CD4-positive, CD25-positive, alpha-beta regulatory T cell (primary cell): ENCODE measurements around the gene CASD1. TPM values are rescaled to one million over a fixed set of nuclear protein-coding genes. Genes with fewer than 3 reads are reported as not detected.
A peak's percentile ranks its signal among the peaks of the same experiment; 100 is the strongest.

Experiments used
- ATAC-seq, 2 donors: fragments of 150-1000 bp; cut with Tn5 transposase; one replicate each; pipeline ENCODE4 v1.10.0; 2021; ENCODE audit warnings: low read depth in 2 of 2, moderate number of reproducible peaks in 2 of 2, moderate library complexity in 1 of 2
- DNase-seq, 3 donors: peaks; one replicate each; pipeline versions ENCODE4 v3.0.0 to v3.0.0-alpha.2; 2012 to 2022; ENCODE audit warnings: mixed read lengths in 1 of 3
- H3K27ac ChIP-seq: one replicate; pipeline ENCODE4 v1.7.0; 2013; ENCODE audit warnings: mild to moderate bottlenecking, low read length; ENCODE audit not compliant: insufficient read depth, poor library complexity, severe bottlenecking
- H3K27me3 ChIP-seq: one replicate; pipeline ENCODE4 v1.7.0; 2013; ENCODE audit warnings: low read length; ENCODE audit not compliant: control insufficient read depth, insufficient read depth
- H3K36me3 ChIP-seq: one replicate; pipeline ENCODE4 v1.7.0; 2013; ENCODE audit warnings: mild to moderate bottlenecking, low read length, moderate library complexity; ENCODE audit not compliant: control insufficient read depth, insufficient read depth
- H3K4me1 ChIP-seq: 2 replicates; pipeline ENCODE4 v1.7.0; 2013; ENCODE audit warnings: mild to moderate bottlenecking, low read length; ENCODE audit not compliant: insufficient read depth, control insufficient read depth, poor library complexity, severe bottlenecking
- H3K4me3 ChIP-seq: one replicate; pipeline ENCODE4 v1.7.0; 2013; ENCODE audit warnings: low read depth, mild to moderate bottlenecking, low read length, moderate library complexity
- H3K9me3 ChIP-seq, 2 experiments: 1 replicate in 1 of 2; 2 replicates in 1 of 2; pipeline ENCODE4 v1.7.0; 2013; ENCODE audit warnings: low read length in 2 of 2, mild to moderate bottlenecking in 1 of 2, moderate library complexity in 1 of 2; ENCODE audit not compliant: control insufficient read depth in 2 of 2
- H3K27ac Mint-ChIP-seq, 3 donors: one replicate each; pipeline ENCODE4 v1.8.0; 2020 to 2022; ENCODE audit warnings: mild to moderate bottlenecking in 3 of 3, mixed read lengths in 3 of 3, moderate library complexity in 2 of 3
- H3K27me3 Mint-ChIP-seq: one replicate; pipeline ENCODE4 v1.8.0; 2022; ENCODE audit warnings: mild to moderate bottlenecking, mixed read lengths
- H3K36me3 Mint-ChIP-seq: one replicate; pipeline ENCODE4 v1.8.0; 2020; ENCODE audit warnings: mixed read lengths
- H3K4me1 Mint-ChIP-seq, 4 donors: one replicate each; pipeline ENCODE4 v1.8.0; 2020 to 2022; ENCODE audit warnings: mixed read lengths in 4 of 4, mild to moderate bottlenecking in 1 of 4
- H3K4me3 Mint-ChIP-seq, 4 donors: one replicate each; pipeline ENCODE4 v1.8.0; 2020 to 2022; ENCODE audit warnings: mild to moderate bottlenecking in 4 of 4, mixed read lengths in 4 of 4, moderate library complexity in 3 of 4
- H3K9me3 Mint-ChIP-seq, 7 donors: one replicate each; pipeline ENCODE4 v1.8.0; 2020 to 2022; ENCODE audit warnings: mixed read lengths in 7 of 7, mild to moderate bottlenecking in 3 of 7, moderate library complexity in 2 of 7
- polyA plus RNA-seq, 4 donors: library from polyadenylated mRNA; unstranded; fragments of 300-500 nt; fragmentation: Illumina TruSeq; gene quantifications; one replicate each; pipeline ENCODE4 v1.2.3, GENCODE V29; 2021
- total RNA-seq: library from RNA; stranded (reverse); gene quantifications from one replicate; pipeline ENCODE4 v1.2.3, GENCODE V29; 2022

Gene CASD1
- total and polyA plus RNA-seq, 5 donors from 2014 or later, result 7.8 to 21.8 (median 9.1) TPM

DNA sequence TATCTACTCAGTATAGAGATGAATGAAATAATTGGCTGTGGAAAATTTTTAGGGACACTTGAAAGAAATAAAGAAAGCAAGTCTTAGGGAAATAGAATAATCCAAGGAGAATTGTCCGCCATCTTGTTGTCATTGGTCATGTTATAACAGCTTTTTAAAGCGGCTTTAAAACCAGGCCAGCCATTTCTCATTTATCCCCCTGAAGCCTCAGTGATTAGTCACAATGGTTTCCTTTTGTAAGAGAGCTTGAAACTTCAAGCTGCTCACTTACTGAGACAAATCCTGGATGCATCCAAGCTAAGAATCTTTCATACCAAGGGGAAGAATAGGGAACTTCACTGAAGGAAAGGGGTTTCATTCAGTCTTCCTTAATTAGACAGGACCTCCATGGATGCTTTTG is 78.5 kb downstream of the CASD1 start:
- no peaks in the 10 kb centered on the region for H3K4me1 ChIP-seq
- H3K4me3 Mint-ChIP-seq, result no peak overlapping the region

GRCh38 chr7:94590526-94591162 is 81.0 kb downstream of the CASD1 start:
- Histone ChIP-seq H3K36me3 (no peaks in the 10 kb centered on the region), H3K27ac (no peak overlapping the region), H3K4me3 (no peak overlapping the region), H3K9me3 (no peaks in the 10 kb centered on the region), H3K4me1 (no peaks in the 10 kb centered on the region), H3K27me3 (no peaks in the 10 kb centered on the region)
- H3K9me3 Mint-ChIP-seq, result peaks cover 0 to 3% (median 0%) of the 10 kb centered on the region in 7 donors
- H3K27ac Mint-ChIP-seq, result no peak overlapping the region
- no peak overlapping the region for H3K4me3 Mint-ChIP-seq
- no peaks in the 10 kb centered on the region for H3K27me3 Mint-ChIP-seq
- no peaks in the 10 kb centered on the region for H3K4me1 Mint-ChIP-seq
- DNase-seq, result no peak
- ATAC-seq, result no peak
- H3K36me3 Mint-ChIP-seq, result peaks cover 13% of the 10 kb centered on the region

More for the DNA sequence above, 78.5 kb downstream of the CASD1 start:
- H3K4me3 ChIP-seq, result no peak overlapping the region
- Mint-ChIP-seq H3K27ac (peak overlapping the region in 1 of 3 donors; percentile 12), H3K36me3 (peaks cover 15% of the 10 kb centered on the region), H3K4me1 (no peaks in the 10 kb centered on the region), H3K27me3 (no peaks in the 10 kb centered on the region), H3K9me3 (peaks cover 0 to 3% (median 0%) of the 10 kb centered on the region in 7 donors)
- no peak overlapping the region for H3K27ac ChIP-seq
- no peak for ATAC-seq
- H3K9me3 ChIP-seq, result no peaks in the 10 kb centered on the region
- no peak for DNase-seq
- no peaks in the 10 kb centered on the region for H3K36me3 ChIP-seq
- H3K27me3 ChIP-seq, result no peaks in the 10 kb centered on the region

DNA sequence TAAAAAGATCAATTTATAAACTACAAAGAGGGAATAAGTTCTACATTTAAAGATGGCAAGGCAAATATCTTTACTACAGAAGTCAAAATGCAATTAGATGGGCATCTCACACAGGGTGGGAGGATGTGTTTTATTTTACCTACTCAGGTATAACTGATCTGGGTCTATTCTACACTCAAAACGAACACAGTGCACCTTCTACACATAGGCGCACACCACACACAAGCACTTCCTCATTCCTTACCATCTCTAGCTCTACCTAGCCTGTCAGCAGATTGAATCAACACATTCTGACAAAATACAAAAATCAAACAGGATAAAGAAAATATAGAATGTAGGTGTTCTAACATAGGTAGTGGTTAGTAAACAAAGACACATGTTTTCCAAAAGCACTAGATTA is 81.6 kb downstream of the CASD1 start:
- no peaks in the 10 kb centered on the region for H3K36me3 ChIP-seq
- ATAC-seq, result peak in 1 of 2 donors; percentile 31
- H3K36me3 Mint-ChIP-seq, result peaks cover 8% of the 10 kb centered on the region
- H3K27ac Mint-ChIP-seq, result no peak overlapping the region
- no peak overlapping the region for H3K4me3 Mint-ChIP-seq
- H3K27me3 ChIP-seq, result no peaks in the 10 kb centered on the region
- peaks cover 0 to 3% (median 0%) of the 10 kb centered on the region in 7 donors for H3K9me3 Mint-ChIP-seq
- no peak overlapping the region for H3K4me3 ChIP-seq
- no peaks in the 10 kb centered on the region for H3K4me1 Mint-ChIP-seq
- no peak overlapping the region for H3K27ac ChIP-seq
- no peak for DNase-seq
- no peaks in the 10 kb centered on the region for H3K4me1 ChIP-seq
- no peaks in the 10 kb centered on the region for H3K9me3 ChIP-seq
- no peaks in the 10 kb centered on the region for H3K27me3 Mint-ChIP-seq

GRCh38 chr7:94594882-94595281 is 85.3 kb downstream of the CASD1 start:
- no peaks in the 10 kb centered on the region for H3K27me3 Mint-ChIP-seq
- no peak for ATAC-seq
- H3K36me3 Mint-ChIP-seq, result no peaks in the 10 kb centered on the region
- H3K4me1 Mint-ChIP-seq, result no peaks in the 10 kb centered on the region
- no peaks in the 10 kb centered on the region for H3K4me1 ChIP-seq
- no peak overlapping the region for H3K4me3 Mint-ChIP-seq
- H3K27ac ChIP-seq, result no peak overlapping the region
- no peaks in the 10 kb centered on the region for H3K9me3 ChIP-seq
- H3K9me3 Mint-ChIP-seq, result peaks cover 0 to 1% (median 0%) of the 10 kb centered on the region in 7 donors
- no peak overlapping the region for H3K4me3 ChIP-seq
- DNase-seq, result no peak
- H3K27ac Mint-ChIP-seq, result no peak overlapping the region
- H3K36me3 ChIP-seq, result no peaks in the 10 kb centered on the region
- H3K27me3 ChIP-seq, result no peaks in the 10 kb centered on the region

DNA sequence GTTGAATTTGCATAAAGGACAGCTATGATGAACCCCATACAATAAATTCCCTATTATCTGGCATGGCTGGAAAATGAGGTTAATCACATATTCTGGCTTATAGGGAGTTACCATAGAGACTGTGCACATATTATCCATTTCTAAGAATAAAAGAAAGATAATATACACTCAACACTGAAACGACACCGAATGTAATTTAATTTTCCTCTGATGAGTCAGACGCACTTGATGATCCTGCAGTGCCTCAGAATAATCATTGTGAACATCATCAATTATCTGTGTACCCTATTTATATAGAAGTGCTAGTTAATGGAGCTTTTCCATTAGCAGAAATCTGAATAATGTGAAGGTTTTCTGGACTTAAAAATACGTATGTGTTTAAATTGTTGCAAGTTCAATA is 86.1 kb downstream of the CASD1 start:
- Mint-ChIP-seq H3K4me3 (no peak overlapping the region), H3K27ac (no peak overlapping the region), H3K27me3 (no peaks in the 10 kb centered on the region), H3K36me3 (no peaks in the 10 kb centered on the region), H3K4me1 (no peaks in the 10 kb centered on the region), H3K9me3 (peaks cover 0 to 1% (median 0%) of the 10 kb centered on the region in 7 donors)
- no peaks in the 10 kb centered on the region for H3K9me3 ChIP-seq
- H3K27ac ChIP-seq, result no peak overlapping the region
- no peak for DNase-seq
- H3K4me1 ChIP-seq, result no peaks in the 10 kb centered on the region
- no peak for ATAC-seq
- H3K36me3 ChIP-seq, result no peaks in the 10 kb centered on the region
- no peak overlapping the region for H3K4me3 ChIP-seq
- H3K27me3 ChIP-seq, result no peaks in the 10 kb centered on the region

- DNase-seq (no peak), ATAC-seq (no peak)
- H3K27me3 Mint-ChIP-seq, result no peaks in the 10 kb centered on the region
- Histone ChIP-seq H3K4me3 (no peak overlapping the region), H3K36me3 (no peaks in the 10 kb centered on the region), H3K9me3 (no peaks in the 10 kb centered on the region), H3K27me3 (no peaks in the 10 kb centered on the region), H3K4me1 (no peaks in the 10 kb centered on the region), H3K27ac (no peak overlapping the region)
- no peaks in the 10 kb centered on the region for H3K4me1 Mint-ChIP-seq
- H3K9me3 Mint-ChIP-seq, result peaks cover 0 to 4% (median 0%) of the 10 kb centered on the region in 7 donors
- no peak overlapping the region for H3K4me3 Mint-ChIP-seq
- H3K27ac Mint-ChIP-seq, result no peak overlapping the region
- no peaks in the 10 kb centered on the region for H3K36me3 Mint-ChIP-seq
These were observed 90.7 kb downstream of the CASD1 start for GRCh38 chr7:94600267-94600666.

GRCh38 chr7:94602181-94602580 is 92.6 kb downstream of the CASD1 start:
- DNase-seq (no peak), ATAC-seq (no peak)
- no peaks in the 10 kb centered on the region for H3K27me3 ChIP-seq
- no peak overlapping the region for H3K4me3 ChIP-seq
- Mint-ChIP-seq H3K36me3 (no peaks in the 10 kb centered on the region), H3K4me1 (no peaks in the 10 kb centered on the region), H3K4me3 (no peak overlapping the region), H3K27ac (no peak overlapping the region), H3K27me3 (peaks cover 3% of the 10 kb centered on the region), H3K9me3 (peaks cover 2 to 11% (median 6%) of the 10 kb centered on the region in 7 donors)
- no peak overlapping the region for H3K27ac ChIP-seq
- no peaks in the 10 kb centered on the region for H3K9me3 ChIP-seq
- H3K36me3 ChIP-seq, result no peaks in the 10 kb centered on the region
- no peaks in the 10 kb centered on the region for H3K4me1 ChIP-seq

GRCh38 chr7:94605031-94605430 is 95.4 kb downstream of the CASD1 start:
- H3K27ac ChIP-seq, result no peak overlapping the region
- no peaks in the 10 kb centered on the region for H3K36me3 Mint-ChIP-seq
- H3K36me3 ChIP-seq, result no peaks in the 10 kb centered on the region
- H3K27ac Mint-ChIP-seq, result no peak overlapping the region
- H3K27me3 ChIP-seq, result peaks cover 3% of the 10 kb centered on the region
- no peak for ATAC-seq
- H3K4me3 ChIP-seq, result no peak overlapping the region
- H3K9me3 Mint-ChIP-seq, result peaks cover 5 to 21% (median 10%) of the 10 kb centered on the region in 7 donors
- peaks cover 7% of the 10 kb centered on the region for H3K27me3 Mint-ChIP-seq
- H3K9me3 ChIP-seq, result no peaks in the 10 kb centered on the region
- H3K4me1 ChIP-seq, result no peaks in the 10 kb centered on the region
- H3K4me1 Mint-ChIP-seq, result no peaks in the 10 kb centered on the region
- DNase-seq, result no peak
- no peak overlapping the region for H3K4me3 Mint-ChIP-seq
